ENCODE measurements around the gene ANKRD36C.
"Not testable (repeated sequence)": the region's sequence is repeated elsewhere in the genome, so short reads cannot be mapped to it uniquely, and the experiment has no call there.

Gene ANKRD36C

GRCh38 chr2:96006248-96006647, 14.6 kb upstream of the ANKRD36C start:
- not testable (repeated sequence) for DNase-seq

GRCh38 chr2:95992520-95993272, 1.1 kb upstream of the ANKRD36C start:
- not testable (repeated sequence) for DNase-seq

GRCh38 chr2:95992102-95992501, 478 bp upstream of the ANKRD36C start:
- not testable (repeated sequence) for DNase-seq

GRCh38 chr2:95990884-95991283, 740 bp downstream of the ANKRD36C start:
- not testable (repeated sequence) for DNase-seq

GRCh38 chr2:95951662-95952061, 40.0 kb downstream of the ANKRD36C start:
- DNase-seq, result not testable (repeated sequence)

- DNase-seq, result not testable (repeated sequence)
These were observed 43.6 kb downstream of the ANKRD36C start for GRCh38 chr2:95948039-95948438.

GRCh38 chr2:95939947-95940346, 51.7 kb downstream of the ANKRD36C start:
- DNase-seq, result not testable (repeated sequence)

- DNase-seq, result not testable (repeated sequence)
These were observed 60.9 kb downstream of the ANKRD36C start for GRCh38 chr2:95930740-95931139.

GRCh38 chr2:95917007-95917406, 74.6 kb downstream of the ANKRD36C start:
- DNase-seq, result not testable (repeated sequence)

- DNase-seq, result not testable (repeated sequence)
These were observed 76.5 kb downstream of the ANKRD36C start for GRCh38 chr2:95915131-95915530.

GRCh38 chr2:95911431-95911830, 80.2 kb downstream of the ANKRD36C start:
- DNase-seq, result not testable (repeated sequence)

- not testable (repeated sequence) for DNase-seq
These were observed 97.2 kb downstream of the ANKRD36C start for GRCh38 chr2:95894443-95894842.

- DNase-seq, result not testable (repeated sequence)
These were observed 123.7 kb downstream of the ANKRD36C start for GRCh38 chr2:95867929-95868328.

GRCh38 chr2:95867047-95867677, 124.5 kb downstream of the ANKRD36C start:
- DNase-seq, result not testable (repeated sequence)

GRCh38 chr2:95862121-95862520, 129.5 kb downstream of the ANKRD36C start:
- DNase-seq, result not testable (repeated sequence)

GRCh38 chr2:95836151-95836550, 155.5 kb downstream of the ANKRD36C start:
- no peak for DNase-seq

GRCh38 chr2:95834077-95835013, 157.3 kb downstream of the ANKRD36C start:
- DNase-seq, result not testable (repeated sequence)

GRCh38 chr2:95824218-95824617, 167.4 kb downstream of the ANKRD36C start:
- not testable (repeated sequence) for DNase-seq

GRCh38 chr2:95817521-95817920, 174.1 kb downstream of the ANKRD36C start:
- DNase-seq, result not testable (repeated sequence)

- DNase-seq, result not testable (repeated sequence)
These were observed 178.3 kb downstream of the ANKRD36C start for GRCh38 chr2:95813311-95813710.

- DNase-seq, result no peak
These were observed 191.7 kb downstream of the ANKRD36C start for GRCh38 chr2:95799892-95800291.

- not testable (repeated sequence) for DNase-seq
These were observed 192.3 kb downstream of the ANKRD36C start for GRCh38 chr2:95799147-95799889.
